HL-60/S4 (cell line): ENCODE results near the gene DGKI.

ENCODE experiments used
- in situ Hi-C: fragments of 300-500 bp; cut with MboI; formaldehyde crosslinking; loops from 2 replicates; pipeline ENCODE4 v1.14.3; 2022; ENCODE audit warnings: low sequenced_read_pairs

The DGKI gene

DNA sequence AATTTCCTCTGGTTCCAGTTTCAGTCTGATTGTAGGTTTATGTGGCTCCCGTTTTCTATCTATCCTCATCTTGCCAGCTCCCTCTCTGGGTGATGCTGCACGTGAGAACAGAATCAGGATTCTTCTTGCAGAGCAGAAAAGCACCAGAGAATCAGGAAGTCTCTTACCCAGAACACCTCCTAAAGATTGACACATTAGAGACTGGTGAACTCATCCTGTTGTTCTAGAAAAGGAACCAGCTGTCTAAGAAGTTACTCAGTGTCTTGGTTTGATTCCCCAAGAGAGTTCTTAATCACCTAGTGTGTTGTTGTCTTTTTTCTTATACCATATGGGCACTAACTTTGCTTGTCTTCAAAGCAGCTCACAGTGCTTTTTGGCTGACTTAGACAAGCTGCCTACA, 152.4 kb downstream of the DGKI start:
- in situ Hi-C loops, result no loop called here

- in situ Hi-C loops, result no loop called here
These were observed 154.4 kb downstream of the DGKI start for GRCh38 chr7:137692399-137692798.

- in situ Hi-C loops, result no loop called here
These were observed 155.2 kb downstream of the DGKI start for GRCh38 chr7:137691566-137691965.

GRCh38 chr7:137690635-137691034, 156.1 kb downstream of the DGKI start:
- in situ Hi-C loops, result no loop called here

DNA sequence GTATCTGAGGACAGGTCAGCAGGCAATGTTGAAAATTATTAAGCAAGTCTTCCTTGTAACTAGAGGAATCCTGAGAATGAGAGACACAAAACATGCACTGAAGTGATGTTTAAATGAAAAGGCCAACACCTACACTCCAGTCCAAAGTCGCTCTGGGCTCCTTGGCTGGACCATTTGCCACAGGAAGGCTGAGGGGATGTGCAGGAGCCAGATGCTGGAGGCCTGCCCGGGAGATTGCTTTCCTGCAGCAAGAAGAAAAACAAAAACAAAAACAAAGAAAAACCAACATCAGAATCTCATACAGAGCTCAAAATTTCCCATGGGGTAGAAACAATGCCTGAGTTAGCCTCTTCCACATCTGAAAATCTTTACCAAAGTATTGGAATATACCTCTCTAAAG, 157.0 kb downstream of the DGKI start:
- in situ Hi-C loops, result no loop called here

DNA sequence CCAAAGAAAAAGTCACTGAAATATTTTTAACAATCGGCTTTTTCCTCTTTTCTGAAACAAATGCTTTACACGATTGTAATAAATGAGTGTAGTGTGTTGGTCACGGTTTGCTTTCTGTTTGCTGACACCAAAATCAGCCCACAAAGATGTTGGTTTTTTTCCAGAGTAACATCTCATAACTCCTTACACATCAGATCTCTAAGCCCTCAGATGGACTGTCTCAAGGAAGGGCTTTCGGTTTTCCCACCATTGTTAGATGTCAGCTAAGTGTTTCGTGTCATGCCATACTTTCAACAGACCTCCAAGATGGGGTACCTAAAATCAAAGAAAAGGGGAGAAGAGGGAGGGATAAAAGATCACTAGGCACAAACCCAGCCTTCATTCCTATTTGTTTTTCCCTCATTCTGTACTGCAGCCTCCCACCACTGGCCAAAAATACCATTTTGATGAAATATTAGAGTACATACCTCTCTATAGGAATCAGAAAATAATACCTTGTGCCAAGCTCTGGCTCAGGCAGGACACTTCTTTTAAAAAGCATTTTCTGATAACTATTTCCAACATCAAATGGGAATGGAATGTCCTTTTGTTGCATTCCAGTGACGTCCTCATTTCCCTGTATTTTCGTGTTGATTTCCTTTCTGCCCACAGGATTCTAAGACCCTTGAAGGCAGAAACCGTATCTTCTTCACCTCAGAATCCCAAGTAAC, 159.1 kb downstream of the DGKI start:
- in situ Hi-C loops, result no loop called here

- in situ Hi-C loops, result no loop called here
These were observed 161.2 kb downstream of the DGKI start for GRCh38 chr7:137685433-137686164.

DNA sequence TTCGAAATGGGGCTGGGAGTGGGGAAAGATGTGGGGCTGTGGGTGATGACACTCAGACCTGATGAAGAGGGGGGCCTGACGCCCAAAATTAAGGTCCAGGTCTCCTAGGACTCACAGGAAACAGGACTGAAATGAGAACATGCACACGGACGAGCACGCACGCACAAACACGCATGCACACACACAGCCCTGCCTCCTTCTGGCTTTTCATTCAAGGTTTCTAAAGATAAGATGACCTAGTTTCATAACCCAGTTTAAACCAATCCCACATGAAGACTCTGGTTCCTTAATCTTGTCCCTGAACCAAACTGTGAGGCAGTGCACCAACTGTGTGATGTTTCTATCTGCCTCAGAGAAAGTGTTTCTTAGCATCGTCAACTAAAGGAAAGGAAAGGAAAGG, 162.0 kb downstream of the DGKI start:
- in situ Hi-C loops, result no loop called here

GRCh38 chr7:137684316-137684715, 162.5 kb downstream of the DGKI start:
- in situ Hi-C loops, result no loop called here

DNA sequence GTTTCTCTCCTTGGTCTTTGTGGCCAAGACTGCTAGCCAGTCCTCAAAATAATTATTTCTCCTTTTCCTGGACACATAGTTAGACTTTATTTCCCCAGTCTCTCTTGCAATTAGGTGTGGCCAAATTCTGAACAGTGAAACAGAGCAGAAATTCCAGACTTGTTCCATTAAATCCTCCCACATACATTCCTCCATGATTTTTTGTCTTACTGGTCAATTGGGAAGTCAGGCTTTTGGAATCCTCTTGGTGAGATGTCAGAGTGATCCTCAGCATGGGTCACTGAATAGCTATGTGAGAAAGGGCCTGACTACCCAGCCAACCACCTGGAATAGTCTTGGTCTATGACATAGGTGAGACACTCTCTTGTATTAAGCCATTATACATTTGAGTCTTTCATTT, 164.2 kb downstream of the DGKI start:
- in situ Hi-C loops, result no loop called here

DNA sequence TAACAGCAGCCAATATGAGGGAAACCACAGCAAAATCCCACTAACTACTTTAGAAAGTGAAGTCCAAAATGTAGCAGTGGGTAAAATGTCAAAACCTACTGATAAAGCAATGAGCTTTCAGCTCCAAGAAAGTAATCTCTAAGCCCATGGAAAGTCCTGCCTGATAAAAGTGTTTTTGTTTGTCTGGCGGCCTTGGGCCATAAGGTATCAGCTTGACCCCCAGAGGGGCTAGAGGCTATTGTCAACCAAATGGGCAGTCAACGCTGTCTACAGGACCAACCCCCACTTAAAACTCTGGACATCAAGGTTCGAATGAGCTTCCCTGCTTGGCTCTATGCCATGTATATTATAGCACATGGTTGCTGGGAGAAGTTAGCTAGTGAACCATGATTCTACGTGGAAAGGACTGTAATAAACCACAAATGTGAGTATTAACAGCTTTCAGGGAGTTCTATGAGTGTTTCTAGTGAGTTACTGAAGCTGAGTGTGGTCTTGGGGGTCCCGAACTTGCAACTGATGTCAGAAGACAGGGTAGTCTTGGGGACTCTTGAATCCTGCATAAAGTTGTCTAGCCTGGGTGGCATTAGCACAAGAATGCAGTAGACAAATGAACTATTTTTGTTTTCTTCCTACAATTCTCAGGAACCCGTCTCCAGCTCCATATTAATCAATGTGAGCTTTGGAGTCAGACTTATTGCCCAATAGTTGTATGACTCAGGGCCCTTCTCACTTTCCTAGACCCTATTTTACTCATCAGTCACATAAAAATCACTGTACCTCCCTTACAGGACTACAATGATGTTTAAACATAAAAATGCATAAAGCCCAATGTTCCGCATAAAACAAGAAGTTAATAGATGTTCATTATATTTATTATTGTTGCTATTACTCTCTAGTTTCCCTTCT, 164.9 kb downstream of the DGKI start:
- in situ Hi-C loops, result no loop called here

GRCh38 chr7:137674551-137675409, 172.0 kb downstream of the DGKI start:
- in situ Hi-C loops, result no loop called here

- in situ Hi-C loops, result no loop called here
These were observed 172.7 kb downstream of the DGKI start for GRCh38 chr7:137674048-137674447.

- in situ Hi-C loops, result no loop called here
These were observed 174.9 kb downstream of the DGKI start for GRCh38 chr7:137671920-137672319.

DNA sequence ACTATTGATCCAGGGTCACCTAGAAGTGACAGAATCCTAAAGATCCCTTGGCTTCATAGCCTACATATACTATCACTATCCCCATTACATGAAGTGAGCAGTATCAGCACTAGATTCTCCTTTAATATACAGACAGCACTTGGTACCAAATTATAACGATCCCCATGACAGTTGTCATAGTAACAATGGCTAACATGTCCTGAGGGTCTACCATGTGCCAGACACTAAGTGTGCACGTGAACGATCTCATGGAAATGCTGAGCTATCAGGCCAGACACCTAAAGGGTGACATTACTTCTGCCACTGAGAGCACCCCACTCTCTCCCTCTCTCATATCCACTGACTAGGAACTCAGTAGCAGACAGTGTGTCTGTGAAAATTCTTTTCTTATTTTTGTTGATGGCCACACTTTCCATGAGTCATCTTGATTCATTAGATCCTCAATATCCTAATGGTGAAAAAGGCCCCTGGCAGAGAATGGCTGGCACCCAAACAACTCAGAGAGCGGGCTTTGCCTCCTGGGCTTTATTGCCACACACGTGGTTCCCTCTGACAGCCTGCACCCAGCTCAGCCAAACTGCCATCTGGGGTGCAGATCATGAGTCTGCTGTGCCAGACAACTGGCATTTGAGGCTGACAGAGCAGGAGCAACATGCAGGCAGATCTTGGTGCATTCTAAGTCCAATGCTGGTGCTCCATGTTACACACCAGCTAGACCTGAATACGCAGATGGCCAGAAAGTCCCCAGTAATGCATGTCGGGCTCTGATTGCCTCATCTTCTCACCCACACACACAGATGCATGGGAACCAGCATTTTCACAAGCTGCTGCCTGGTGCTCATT, 176.3 kb downstream of the DGKI start:
- in situ Hi-C loops, result no loop called here

- in situ Hi-C loops, result no loop called here
These were observed 177.1 kb downstream of the DGKI start for GRCh38 chr7:137669706-137670105.

DNA sequence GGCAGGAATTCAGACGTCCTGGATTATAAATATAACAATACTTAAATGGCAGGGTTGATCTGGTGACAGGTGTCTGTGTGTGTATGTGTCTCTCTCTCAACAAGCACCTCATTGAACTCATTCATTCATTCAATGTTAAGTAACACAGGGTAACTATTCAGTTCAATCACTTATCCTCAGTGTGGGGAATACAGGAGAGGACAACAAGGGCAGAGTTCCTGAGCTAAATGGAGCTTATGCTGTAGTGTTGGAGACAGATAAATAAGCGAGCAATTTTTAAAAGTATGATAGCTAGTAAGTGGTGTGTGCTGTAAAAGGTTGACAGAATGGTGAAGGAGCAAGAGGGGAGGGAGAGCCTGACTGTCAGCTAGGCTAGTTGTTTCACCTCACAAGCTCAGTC, 178.4 kb downstream of the DGKI start:
- in situ Hi-C loops, result no loop called here

DNA sequence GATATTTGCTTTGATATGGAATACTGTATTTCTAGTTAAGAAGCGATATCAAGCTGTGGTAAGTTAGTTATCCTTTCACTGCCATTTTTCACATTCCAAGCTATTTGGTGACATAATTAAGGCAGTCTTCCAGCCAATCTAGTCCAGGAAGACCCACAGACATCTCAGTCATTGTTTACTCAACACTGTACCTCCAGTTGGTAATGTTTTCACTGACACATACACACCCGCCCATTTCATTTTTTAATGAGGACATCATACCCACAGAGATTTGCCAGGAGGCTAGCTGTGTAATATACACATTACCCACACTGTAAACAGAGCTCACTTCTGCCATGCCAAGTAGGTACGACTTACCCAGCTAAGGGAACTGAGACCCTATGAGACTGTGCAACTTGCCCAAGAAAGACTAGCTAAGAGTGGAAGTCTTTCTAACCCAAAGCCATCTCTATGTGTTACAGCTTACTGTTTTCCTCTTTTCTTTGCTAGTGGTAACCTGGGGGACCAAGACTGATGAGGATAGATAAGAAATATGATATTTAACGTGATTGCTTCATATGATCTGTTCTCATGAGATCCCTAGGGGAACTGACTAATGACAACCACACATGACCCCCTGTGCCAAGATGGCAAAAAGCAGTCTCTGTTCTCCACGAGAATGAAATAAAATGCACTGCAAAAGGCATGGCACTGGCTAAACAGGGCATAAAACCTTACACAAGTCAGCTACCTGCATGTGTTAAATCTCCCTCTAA, 179.0 kb downstream of the DGKI start:
- in situ Hi-C loops, result no loop called here

- in situ Hi-C loops, result no loop called here
These were observed 181.9 kb downstream of the DGKI start for GRCh38 chr7:137664846-137665245.
